ENCODE results near the gene PYGO2. TPM values are rescaled to one million over a fixed set of nuclear protein-coding genes. Genes with fewer than 3 reads are reported as not detected.

The PYGO2 gene
- total and polyA plus RNA-seq, 12 donors, result 26.2 to 61.1 (median 38.7) TPM

Small RNA genes lying within 50 kb of the gene (microRNA-seq; reads per million reads assigned to microRNA genes)
- 0 to 0.57 (median 0.45) reads per million in 3 donors for gene MIR4258

Small RNA genes lying within 50 kb of the gene (small RNA-seq; reads per million reads assigned to genes)
- gene MIR4258 (0 reads per million in 2 donors), gene RF00017 (0 reads per million in 2 donors)

Other genes with a start within 250 kb of the PYGO2 start
- 1 to 10 TPM in 5 of 9 donors, under 1 TPM in 4; 0.17 to 2.3 (median 1.1) TPM for gene KCNN3, start 91.5 kb downstream of the PYGO2 start, total RNA-seq
- 1 to 10 TPM in 1 of 3 donors, under 1 TPM in 2; 0.34 to 2.0 (median 0.80) TPM for gene KCNN3, start 91.5 kb downstream of the PYGO2 start, polyA plus RNA-seq
- 10 to 100 TPM; 12.6 to 70.0 (median 31.0) TPM for gene PMVK, start 25.1 kb downstream of the PYGO2 start, total RNA-seq
- gene PMVK, start 25.1 kb downstream of the PYGO2 start, polyA plus RNA-seq, result 10 to 100 TPM; 41.4 to 45.1 (median 42.1) TPM
- gene PBXIP1, start 5.7 kb downstream of the PYGO2 start, total RNA-seq, result 100 to 1,000 TPM; 120 to 342 (median 278) TPM
- 100 to 1,000 TPM in 2 of 3 donors, 10 to 100 TPM in 1; 97.0 to 184 (median 110) TPM for gene PBXIP1, start 5.7 kb downstream of the PYGO2 start, polyA plus RNA-seq
- gene SHC1, start 9.0 kb upstream of the PYGO2 start, total RNA-seq, result 100 to 1,000 TPM in 7 of 9 donors, 10 to 100 TPM in 2; 80.3 to 240 (median 120) TPM
- 100 to 1,000 TPM; 167 to 260 (median 249) TPM for gene SHC1, start 9.0 kb upstream of the PYGO2 start, polyA plus RNA-seq
- gene CKS1B, start 12.9 kb upstream of the PYGO2 start, total RNA-seq, result 10 to 100 TPM; 23.2 to 87.0 (median 30.3) TPM
- 10 to 100 TPM; 12.4 to 51.0 (median 22.3) TPM for gene CKS1B, start 12.9 kb upstream of the PYGO2 start, polyA plus RNA-seq
- gene FLAD1, start 21.6 kb upstream of the PYGO2 start, total RNA-seq, result 10 to 100 TPM; 21.6 to 43.0 (median 28.7) TPM
- 10 to 100 TPM; 30.7 to 65.5 (median 41.1) TPM for gene FLAD1, start 21.6 kb upstream of the PYGO2 start, polyA plus RNA-seq
- under 1 TPM in 1 of 9 donors, not detected in 8; 0.44 TPM for gene LENEP, start 31.8 kb upstream of the PYGO2 start, total RNA-seq
- gene LENEP, start 31.8 kb upstream of the PYGO2 start, polyA plus RNA-seq, result not detected
- 100 to 1,000 TPM in 1 of 9 donors, 10 to 100 TPM in 8; 23.3 to 126 (median 78.1) TPM for gene ZBTB7B, start 41.0 kb upstream of the PYGO2 start, total RNA-seq
- gene ZBTB7B, start 41.0 kb upstream of the PYGO2 start, polyA plus RNA-seq, result 10 to 100 TPM; 22.4 to 97.3 (median 27.9) TPM
- 1 to 10 TPM in 3 of 9 donors, under 1 TPM in 4, not detected in 2; 0.14 to 2.4 (median 0.90) TPM for gene DCST2, start 72.0 kb upstream of the PYGO2 start, total RNA-seq
- 10 to 100 TPM in 1 of 3 donors, 1 to 10 TPM in 1, under 1 TPM in 1; 0.24 to 15.2 (median 8.5) TPM for gene DCST2, start 72.0 kb upstream of the PYGO2 start, polyA plus RNA-seq
- gene DCST1, start 72.0 kb upstream of the PYGO2 start, total RNA-seq, result not detected
- gene DCST1, start 72.0 kb upstream of the PYGO2 start, polyA plus RNA-seq, result not detected
- 10 to 100 TPM; 11.6 to 84.2 (median 58.3) TPM for gene ADAM15, start 89.5 kb upstream of the PYGO2 start, total RNA-seq
- gene ADAM15, start 89.5 kb upstream of the PYGO2 start, polyA plus RNA-seq, result 100 to 1,000 TPM in 2 of 3 donors, 10 to 100 TPM in 1; 16.1 to 269 (median 240) TPM
- gene EFNA4, start 102.0 kb upstream of the PYGO2 start, total RNA-seq, result 10 to 100 TPM in 5 of 9 donors, 1 to 10 TPM in 4; 3.5 to 28.7 (median 12.7) TPM
- gene EFNA4, start 102.0 kb upstream of the PYGO2 start, polyA plus RNA-seq, result 10 to 100 TPM; 10.0 to 23.5 (median 12.1) TPM
- gene EFNA3, start 117.1 kb upstream of the PYGO2 start, total RNA-seq, result 1 to 10 TPM; 1.4 to 7.3 (median 2.7) TPM
- 1 to 10 TPM; 2.8 to 4.0 (median 3.7) TPM for gene EFNA3, start 117.1 kb upstream of the PYGO2 start, polyA plus RNA-seq
- gene EFNA1, start 166.1 kb upstream of the PYGO2 start, total RNA-seq, result 10 to 100 TPM in 8 of 9 donors, 1 to 10 TPM in 1; 9.9 to 49.7 (median 27.7) TPM
- 10 to 100 TPM in 2 of 3 donors, 1 to 10 TPM in 1; 6.6 to 35.9 (median 30.2) TPM for gene EFNA1, start 166.1 kb upstream of the PYGO2 start, polyA plus RNA-seq
- 100 to 1,000 TPM in 2 of 9 donors, 10 to 100 TPM in 7; 31.7 to 112 (median 50.6) TPM for gene SLC50A1, start 174.1 kb upstream of the PYGO2 start, total RNA-seq
- gene SLC50A1, start 174.1 kb upstream of the PYGO2 start, polyA plus RNA-seq, result 100 to 1,000 TPM in 1 of 3 donors, 10 to 100 TPM in 2; 55.2 to 172 (median 61.8) TPM
- 100 to 1,000 TPM in 8 of 9 donors, 10 to 100 TPM in 1; 45.4 to 192 (median 159) TPM for gene DPM3, start 178.7 kb upstream of the PYGO2 start, total RNA-seq
- 1,000 to 10,000 TPM in 2 of 3 donors, 1 to 10 TPM in 1; 6.8 to 1,427 (median 1,371) TPM for gene DPM3, start 178.7 kb upstream of the PYGO2 start, polyA plus RNA-seq
- 100 to 1,000 TPM in 8 of 9 donors, 10 to 100 TPM in 1; 76.1 to 252 (median 154) TPM for gene KRTCAP2, start 211.5 kb upstream of the PYGO2 start, total RNA-seq
- gene KRTCAP2, start 211.5 kb upstream of the PYGO2 start, polyA plus RNA-seq, result 100 to 1,000 TPM; 383 to 806 (median 704) TPM
- under 1 TPM in 7 of 9 donors, not detected in 2; 0.19 to 0.96 (median 0.44) TPM for gene TRIM46, start 212.1 kb upstream of the PYGO2 start, total RNA-seq
- 1 to 10 TPM in 2 of 3 donors, under 1 TPM in 1; 0.38 to 5.6 (median 1.2) TPM for gene TRIM46, start 212.1 kb upstream of the PYGO2 start, polyA plus RNA-seq
- gene THBS3, start 246.1 kb upstream of the PYGO2 start, total RNA-seq, result 10 to 100 TPM in 7 of 9 donors, 1 to 10 TPM in 2; 7.1 to 38.6 (median 15.7) TPM
- 100 to 1,000 TPM in 1 of 3 donors, 10 to 100 TPM in 1, 1 to 10 TPM in 1; 9.6 to 147 (median 71.3) TPM for gene THBS3, start 246.1 kb upstream of the PYGO2 start, polyA plus RNA-seq
- gene MTX1, start 246.9 kb upstream of the PYGO2 start, total RNA-seq, result 10 to 100 TPM; 39.2 to 83.8 (median 45.6) TPM
- 100 to 1,000 TPM in 1 of 3 donors, 10 to 100 TPM in 2; 26.7 to 111 (median 79.8) TPM for gene MTX1, start 246.9 kb upstream of the PYGO2 start, polyA plus RNA-seq